Neural progenitor cell (in vitro differentiated cells): ENCODE results near the gene HSPBAP1.

Experiments
- EZH2 ChIP-seq: fragments of 200-600 bp; sonication (generic); IDR thresholded peaks from 2 replicates; pipeline ENCODE4 v1.6.1; 2017; ENCODE audit warnings: antibody characterized with exemption, mild to moderate bottlenecking, moderate library complexity
- EZH2phosphoT487 ChIP-seq: fragments of 200-600 bp; sonication (generic); IDR thresholded peaks from 2 replicates; pipeline ENCODE4 v1.6.1; 2017; ENCODE audit warnings: antibody characterized with exemption
- TF ChIP-seq, protein P1 (sequence below): fragments of 200-600 bp; sonication (generic); IDR thresholded peaks from 2 replicates; pipeline ENCODE4 v1.5.1; 2017; ENCODE audit warnings: antibody characterized with exemption, mild to moderate bottlenecking

DNA sequence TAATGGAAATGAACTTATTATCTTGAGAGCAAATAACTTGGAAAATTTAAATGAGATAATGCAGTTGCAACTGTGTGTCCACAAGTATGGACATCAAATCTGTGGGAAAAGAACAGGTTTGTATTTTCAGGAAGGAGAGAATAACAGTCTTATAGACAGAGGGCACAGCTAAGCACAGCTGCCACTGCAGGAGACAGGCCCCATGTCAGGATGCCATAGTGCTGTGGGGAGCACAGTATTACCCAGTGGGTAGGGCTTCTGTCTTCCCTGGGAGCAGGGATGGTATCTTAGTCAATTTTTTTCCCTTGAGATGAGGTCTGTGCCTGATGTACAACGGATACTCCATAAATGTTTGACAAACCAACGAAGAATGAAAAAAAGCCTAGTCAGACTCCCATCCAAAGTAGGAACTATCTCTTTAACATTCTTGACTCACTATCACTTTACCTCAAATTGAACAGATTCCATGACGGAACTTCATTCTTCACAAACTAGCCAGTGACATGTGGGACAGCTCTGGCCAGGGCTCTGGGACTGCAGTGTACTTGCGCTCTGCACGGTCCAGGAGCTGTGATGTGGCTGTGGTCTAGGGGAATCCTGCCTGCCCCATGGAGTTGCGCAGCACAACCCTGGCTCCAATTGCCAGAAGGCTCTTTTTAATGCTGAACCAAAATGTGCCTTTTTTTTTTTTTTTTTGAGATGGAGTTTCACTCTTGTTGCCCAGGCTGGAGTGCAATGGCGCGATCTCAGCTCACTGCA, 64.7 kb downstream of the HSPBAP1 start:
- TF ChIP-seq, protein P1, sequence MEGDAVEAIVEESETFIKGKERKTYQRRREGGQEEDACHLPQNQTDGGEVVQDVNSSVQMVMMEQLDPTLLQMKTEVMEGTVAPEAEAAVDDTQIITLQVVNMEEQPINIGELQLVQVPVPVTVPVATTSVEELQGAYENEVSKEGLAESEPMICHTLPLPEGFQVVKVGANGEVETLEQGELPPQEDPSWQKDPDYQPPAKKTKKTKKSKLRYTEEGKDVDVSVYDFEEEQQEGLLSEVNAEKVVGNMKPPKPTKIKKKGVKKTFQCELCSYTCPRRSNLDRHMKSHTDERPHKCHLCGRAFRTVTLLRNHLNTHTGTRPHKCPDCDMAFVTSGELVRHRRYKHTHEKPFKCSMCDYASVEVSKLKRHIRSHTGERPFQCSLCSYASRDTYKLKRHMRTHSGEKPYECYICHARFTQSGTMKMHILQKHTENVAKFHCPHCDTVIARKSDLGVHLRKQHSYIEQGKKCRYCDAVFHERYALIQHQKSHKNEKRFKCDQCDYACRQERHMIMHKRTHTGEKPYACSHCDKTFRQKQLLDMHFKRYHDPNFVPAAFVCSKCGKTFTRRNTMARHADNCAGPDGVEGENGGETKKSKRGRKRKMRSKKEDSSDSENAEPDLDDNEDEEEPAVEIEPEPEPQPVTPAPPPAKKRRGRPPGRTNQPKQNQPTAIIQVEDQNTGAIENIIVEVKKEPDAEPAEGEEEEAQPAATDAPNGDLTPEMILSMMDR, result no peak
- no peak for TF ChIP-seq EZH2
- TF ChIP-seq EZH2phosphoT487, result no peak
